Subcutaneous adipose tissue (tissue), 4 donors: ENCODE data around the gene AKT1. TPM values are rescaled to one million over a fixed set of nuclear protein-coding genes. Genes with fewer than 3 reads are reported as not detected.

ENCODE experiments used
- total RNA-seq, 4 donors: library from RNA; depleted of rRNA; stranded (reverse); fragments of >200 nt; gene quantifications; one replicate each; pipeline ENCODE4 v1.1.0, GENCODE V29; 2016

Gene AKT1
- total RNA-seq, 4 donors from 2014 or later, result 70.9 to 264 (median 110) TPM

Other genes with a start within 250 kb of the AKT1 start
- 100 to 1,000 TPM in 1 of 4 donors, 10 to 100 TPM in 1, 1 to 10 TPM in 2; 6.0 to 333 (median 18.2) TPM for gene C14orf180, start 216.0 kb downstream of the AKT1 start, total RNA-seq
- gene TMEM179, start 191.0 kb downstream of the AKT1 start, total RNA-seq, result not detected
- 100 to 1,000 TPM in 1 of 4 donors, 10 to 100 TPM in 3; 39.9 to 199 (median 72.4) TPM for gene INF2, start 106.1 kb downstream of the AKT1 start, total RNA-seq
- gene ADSS1, start 71.5 kb downstream of the AKT1 start, total RNA-seq, result 10 to 100 TPM in 1 of 4 donors, 1 to 10 TPM in 3; 2.3 to 36.2 (median 7.3) TPM
- 100 to 1,000 TPM in 3 of 4 donors, 10 to 100 TPM in 1; 65.4 to 232 (median 169) TPM for gene SIVA1, start 42.6 kb downstream of the AKT1 start, total RNA-seq
- 10 to 100 TPM in 1 of 4 donors, 1 to 10 TPM in 3; 1.5 to 18.1 (median 3.1) TPM for gene ZBTB42, start 5.4 kb upstream of the AKT1 start, total RNA-seq
- 10 to 100 TPM in 2 of 4 donors, 1 to 10 TPM in 2; 5.6 to 23.9 (median 9.3) TPM for gene CEP170B, start 69.5 kb upstream of the AKT1 start, total RNA-seq
- gene PLD4, start 129.1 kb upstream of the AKT1 start, total RNA-seq, result 1 to 10 TPM in 1 of 4 donors, under 1 TPM in 1, not detected in 2; under 0.01 to 1.3 TPM
- gene AHNAK2, start 182.6 kb upstream of the AKT1 start, total RNA-seq, result 10 to 100 TPM; 36.9 to 77.5 (median 43.9) TPM
- 1 to 10 TPM; 1.4 to 7.9 (median 3.6) TPM for gene CLBA1, start 190.0 kb upstream of the AKT1 start, total RNA-seq
- 1 to 10 TPM; 4.0 to 6.6 (median 6.3) TPM for gene CDCA4, start 225.3 kb upstream of the AKT1 start, total RNA-seq